ENCODE measurements around the gene REEP5. TPM values are rescaled to one million over a fixed set of nuclear protein-coding genes. Genes with fewer than 3 reads are reported as not detected.

Gene REEP5
- total and polyA plus RNA-seq, 4 donors = 41.5 to 182 (median 44.0) TPM

DNA sequence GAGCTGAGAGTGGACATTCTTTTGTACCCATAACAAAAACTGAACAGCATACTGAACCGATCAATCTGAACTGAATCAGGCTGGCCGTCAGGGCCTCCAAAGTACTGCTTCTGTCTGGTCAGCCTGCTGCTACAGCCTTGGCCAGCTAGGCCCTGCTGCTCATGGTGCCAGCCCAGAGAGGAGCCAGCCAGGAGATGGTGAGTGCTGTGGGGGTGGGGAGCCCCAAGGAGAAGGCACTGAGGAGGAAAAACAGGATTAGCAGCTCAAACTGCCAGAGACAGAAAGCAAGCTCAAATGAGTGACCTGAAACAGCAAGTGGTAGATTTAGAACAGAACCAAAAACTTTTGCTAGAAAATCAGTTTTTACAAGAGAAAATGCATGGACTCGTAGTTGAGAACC, 37.0 kb downstream of the REEP5 start:
- no peaks in the 10 kb centered on the region for H3K27me3 ChIP-seq (ENCODE audit: control insufficient read depth in 4 of 4, insufficient read depth in 4 of 4, low read length in 3 of 4)
- H3K27ac ChIP-seq (ENCODE audit: low read depth in 1 of 2, low read length in 2 of 2) = no peak overlapping the region
- no peak for TF ChIP-seq EGR1 (IDR thresholded peaks at IDR 0.05; ENCODE audit: low read depth in 2 of 2)
- no peak for TF ChIP-seq JUND (IDR thresholded peaks at IDR 0.05)
- TF ChIP-seq HNF4A (conservative IDR thresholded peaks at IDR 0.05) = no peak
- TF ChIP-seq NR2F2 (IDR thresholded peaks at IDR 0.05) = no peak
- TF ChIP-seq, protein P1, sequence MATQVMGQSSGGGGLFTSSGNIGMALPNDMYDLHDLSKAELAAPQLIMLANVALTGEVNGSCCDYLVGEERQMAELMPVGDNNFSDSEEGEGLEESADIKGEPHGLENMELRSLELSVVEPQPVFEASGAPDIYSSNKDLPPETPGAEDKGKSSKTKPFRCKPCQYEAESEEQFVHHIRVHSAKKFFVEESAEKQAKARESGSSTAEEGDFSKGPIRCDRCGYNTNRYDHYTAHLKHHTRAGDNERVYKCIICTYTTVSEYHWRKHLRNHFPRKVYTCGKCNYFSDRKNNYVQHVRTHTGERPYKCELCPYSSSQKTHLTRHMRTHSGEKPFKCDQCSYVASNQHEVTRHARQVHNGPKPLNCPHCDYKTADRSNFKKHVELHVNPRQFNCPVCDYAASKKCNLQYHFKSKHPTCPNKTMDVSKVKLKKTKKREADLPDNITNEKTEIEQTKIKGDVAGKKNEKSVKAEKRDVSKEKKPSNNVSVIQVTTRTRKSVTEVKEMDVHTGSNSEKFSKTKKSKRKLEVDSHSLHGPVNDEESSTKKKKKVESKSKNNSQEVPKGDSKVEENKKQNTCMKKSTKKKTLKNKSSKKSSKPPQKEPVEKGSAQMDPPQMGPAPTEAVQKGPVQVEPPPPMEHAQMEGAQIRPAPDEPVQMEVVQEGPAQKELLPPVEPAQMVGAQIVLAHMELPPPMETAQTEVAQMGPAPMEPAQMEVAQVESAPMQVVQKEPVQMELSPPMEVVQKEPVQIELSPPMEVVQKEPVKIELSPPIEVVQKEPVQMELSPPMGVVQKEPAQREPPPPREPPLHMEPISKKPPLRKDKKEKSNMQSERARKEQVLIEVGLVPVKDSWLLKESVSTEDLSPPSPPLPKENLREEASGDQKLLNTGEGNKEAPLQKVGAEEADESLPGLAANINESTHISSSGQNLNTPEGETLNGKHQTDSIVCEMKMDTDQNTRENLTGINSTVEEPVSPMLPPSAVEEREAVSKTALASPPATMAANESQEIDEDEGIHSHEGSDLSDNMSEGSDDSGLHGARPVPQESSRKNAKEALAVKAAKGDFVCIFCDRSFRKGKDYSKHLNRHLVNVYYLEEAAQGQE (IDR thresholded peaks at IDR 0.05) = no peak
- no peak for TF ChIP-seq YY1 (IDR thresholded peaks at IDR 0.05)
- no peak for TF ChIP-seq FOXA2 (IDR thresholded peaks at IDR 0.05)
- no peaks in the 10 kb centered on the region for H3K9me3 ChIP-seq (ENCODE audit: control insufficient read depth in 4 of 4, low read length in 3 of 4)
- 93% methylated on average over 3 of the region's 3 CpGs for WGBS
- peaks cover 0 to 1% (median 0%) of the 10 kb centered on the region in 4 donors for H3K4me1 ChIP-seq (ENCODE audit: control insufficient read depth in 4 of 4, insufficient read depth in 4 of 4, low read length in 3 of 4)
- no peak for DNase-seq (ENCODE audit: low spot score)
- no peak overlapping the region for H3K9ac ChIP-seq (ENCODE audit: low read depth in 1 of 2, low read length in 2 of 2)
- H3K4me3 ChIP-seq (ENCODE audit: low read depth in 1 of 3, low read length in 3 of 3) = no peak overlapping the region
- peaks cover 4 to 56% (median 46%) of the 10 kb centered on the region in 4 donors for H3K36me3 ChIP-seq (ENCODE audit: control insufficient read depth in 4 of 4, insufficient read depth in 3 of 4, low read depth in 1 of 4, low read length in 3 of 4)

DNA sequence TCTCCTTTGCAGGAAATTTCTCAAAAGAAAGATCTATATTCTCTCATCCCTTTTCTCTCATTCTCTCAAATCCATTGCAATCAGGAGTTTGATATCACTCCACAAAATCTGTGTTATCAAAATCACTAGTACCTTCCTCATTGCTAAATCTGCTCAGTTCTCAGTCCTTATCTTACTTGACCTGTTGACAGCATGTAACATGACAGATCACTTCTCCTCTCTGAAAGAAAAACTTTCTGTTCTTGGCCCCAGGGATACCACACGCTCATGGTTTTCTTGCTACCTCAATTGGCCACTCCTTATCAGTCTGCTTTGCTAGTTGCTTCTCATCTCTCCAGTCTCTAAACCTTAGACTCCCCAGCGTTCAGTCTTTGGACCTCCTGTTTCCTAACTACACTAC, 38.8 kb downstream of the REEP5 start:
- Histone ChIP-seq H3K27me3 (ENCODE audit: control insufficient read depth in 4 of 4, insufficient read depth in 4 of 4, low read length in 3 of 4) (no peaks in the 10 kb centered on the region), H3K4me1 (ENCODE audit: control insufficient read depth in 4 of 4, insufficient read depth in 4 of 4, low read length in 3 of 4) (peaks cover 0 to 1% (median 0%) of the 10 kb centered on the region in 4 donors), H3K9ac (ENCODE audit: low read depth in 1 of 2, low read length in 2 of 2) (no peak overlapping the region), H3K9me3 (ENCODE audit: control insufficient read depth in 4 of 4, low read length in 3 of 4) (no peaks in the 10 kb centered on the region), H3K36me3 (ENCODE audit: control insufficient read depth in 4 of 4, insufficient read depth in 3 of 4, low read depth in 1 of 4, low read length in 3 of 4) (peaks cover 4 to 65% (median 55%) of the 10 kb centered on the region in 4 donors), H3K4me3 (ENCODE audit: low read depth in 1 of 3, low read length in 3 of 3) (no peak overlapping the region), H3K27ac (ENCODE audit: low read depth in 1 of 2, low read length in 2 of 2) (no peak overlapping the region)
- 95% methylated on average over 2 of the region's 2 CpGs for WGBS
- no peak for TF ChIP-seq HNF4A (conservative IDR thresholded peaks at IDR 0.05)
- no peak for TF ChIP-seq YY1 (IDR thresholded peaks at IDR 0.05)
- TF ChIP-seq GABPA (IDR thresholded peaks at IDR 0.05 in 1 of 2, conservative IDR thresholded peaks at IDR 0.05 in 1 of 2) = no peak
- no peak for TF ChIP-seq FOXA1 (IDR thresholded peaks at IDR 0.05)
- TF ChIP-seq, protein P2, sequence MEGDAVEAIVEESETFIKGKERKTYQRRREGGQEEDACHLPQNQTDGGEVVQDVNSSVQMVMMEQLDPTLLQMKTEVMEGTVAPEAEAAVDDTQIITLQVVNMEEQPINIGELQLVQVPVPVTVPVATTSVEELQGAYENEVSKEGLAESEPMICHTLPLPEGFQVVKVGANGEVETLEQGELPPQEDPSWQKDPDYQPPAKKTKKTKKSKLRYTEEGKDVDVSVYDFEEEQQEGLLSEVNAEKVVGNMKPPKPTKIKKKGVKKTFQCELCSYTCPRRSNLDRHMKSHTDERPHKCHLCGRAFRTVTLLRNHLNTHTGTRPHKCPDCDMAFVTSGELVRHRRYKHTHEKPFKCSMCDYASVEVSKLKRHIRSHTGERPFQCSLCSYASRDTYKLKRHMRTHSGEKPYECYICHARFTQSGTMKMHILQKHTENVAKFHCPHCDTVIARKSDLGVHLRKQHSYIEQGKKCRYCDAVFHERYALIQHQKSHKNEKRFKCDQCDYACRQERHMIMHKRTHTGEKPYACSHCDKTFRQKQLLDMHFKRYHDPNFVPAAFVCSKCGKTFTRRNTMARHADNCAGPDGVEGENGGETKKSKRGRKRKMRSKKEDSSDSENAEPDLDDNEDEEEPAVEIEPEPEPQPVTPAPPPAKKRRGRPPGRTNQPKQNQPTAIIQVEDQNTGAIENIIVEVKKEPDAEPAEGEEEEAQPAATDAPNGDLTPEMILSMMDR (IDR thresholded peaks at IDR 0.05; ENCODE audit: low read depth, low read length, missing input control) = no peak
- TF ChIP-seq FOXA2 (IDR thresholded peaks at IDR 0.05) = no peak
- TF ChIP-seq RXRA (IDR thresholded peaks at IDR 0.05) = no peak
- no peak for TF ChIP-seq NR2F2 (IDR thresholded peaks at IDR 0.05)
- TF ChIP-seq JUND (IDR thresholded peaks at IDR 0.05) = no peak
- TF ChIP-seq, protein P3, sequence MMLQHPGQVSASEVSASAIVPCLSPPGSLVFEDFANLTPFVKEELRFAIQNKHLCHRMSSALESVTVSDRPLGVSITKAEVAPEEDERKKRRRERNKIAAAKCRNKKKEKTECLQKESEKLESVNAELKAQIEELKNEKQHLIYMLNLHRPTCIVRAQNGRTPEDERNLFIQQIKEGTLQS (IDR thresholded peaks at IDR 0.05) = no peak
- TF ChIP-seq, protein P4, sequence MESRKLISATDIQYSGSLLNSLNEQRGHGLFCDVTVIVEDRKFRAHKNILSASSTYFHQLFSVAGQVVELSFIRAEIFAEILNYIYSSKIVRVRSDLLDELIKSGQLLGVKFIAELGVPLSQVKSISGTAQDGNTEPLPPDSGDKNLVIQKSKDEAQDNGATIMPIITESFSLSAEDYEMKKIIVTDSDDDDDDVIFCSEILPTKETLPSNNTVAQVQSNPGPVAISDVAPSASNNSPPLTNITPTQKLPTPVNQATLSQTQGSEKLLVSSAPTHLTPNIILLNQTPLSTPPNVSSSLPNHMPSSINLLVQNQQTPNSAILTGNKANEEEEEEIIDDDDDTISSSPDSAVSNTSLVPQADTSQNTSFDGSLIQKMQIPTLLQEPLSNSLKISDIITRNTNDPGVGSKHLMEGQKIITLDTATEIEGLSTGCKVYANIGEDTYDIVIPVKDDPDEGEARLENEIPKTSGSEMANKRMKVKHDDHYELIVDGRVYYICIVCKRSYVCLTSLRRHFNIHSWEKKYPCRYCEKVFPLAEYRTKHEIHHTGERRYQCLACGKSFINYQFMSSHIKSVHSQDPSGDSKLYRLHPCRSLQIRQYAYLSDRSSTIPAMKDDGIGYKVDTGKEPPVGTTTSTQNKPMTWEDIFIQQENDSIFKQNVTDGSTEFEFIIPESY (IDR thresholded peaks at IDR 0.05) = no peak
- DNase-seq (ENCODE audit: low spot score) = no peak
